ENCODE measurements around the gene DAB2IP. TPM values are rescaled to one million over a fixed set of nuclear protein-coding genes. Genes with fewer than 3 reads are reported as not detected.
"Not testable (repeated sequence)": the region's sequence is repeated elsewhere in the genome, so short reads cannot be mapped to it uniquely, and the experiment has no call there.

The DAB2IP gene
- total RNA-seq, 1 experiment from 2014 or later: 46.7 TPM

DNA sequence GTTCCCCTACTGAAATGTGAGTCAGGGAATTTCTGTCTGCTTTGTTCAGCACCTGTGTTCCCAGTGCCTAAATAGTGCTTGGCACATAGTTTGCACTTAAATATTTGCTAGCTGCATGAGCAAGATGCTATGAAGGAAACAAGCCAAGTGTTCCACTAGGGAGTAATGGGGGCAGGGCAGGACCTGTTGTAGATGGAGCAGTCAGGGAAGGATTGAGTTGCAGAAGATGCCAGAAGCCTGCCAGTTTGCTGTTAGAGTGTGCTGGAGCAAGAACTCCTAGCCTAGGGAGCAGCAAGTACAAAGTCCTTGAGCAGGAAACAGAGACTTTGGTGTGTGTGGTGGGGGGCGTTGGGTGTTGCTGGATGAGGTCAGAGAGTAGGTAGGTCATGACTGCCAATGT lies 87.5 kb downstream of the DAB2IP start:
- peaks cover 35% of the 10 kb centered on the region for H3K79me2 ChIP-seq (ENCODE audit: low read depth)

DNA sequence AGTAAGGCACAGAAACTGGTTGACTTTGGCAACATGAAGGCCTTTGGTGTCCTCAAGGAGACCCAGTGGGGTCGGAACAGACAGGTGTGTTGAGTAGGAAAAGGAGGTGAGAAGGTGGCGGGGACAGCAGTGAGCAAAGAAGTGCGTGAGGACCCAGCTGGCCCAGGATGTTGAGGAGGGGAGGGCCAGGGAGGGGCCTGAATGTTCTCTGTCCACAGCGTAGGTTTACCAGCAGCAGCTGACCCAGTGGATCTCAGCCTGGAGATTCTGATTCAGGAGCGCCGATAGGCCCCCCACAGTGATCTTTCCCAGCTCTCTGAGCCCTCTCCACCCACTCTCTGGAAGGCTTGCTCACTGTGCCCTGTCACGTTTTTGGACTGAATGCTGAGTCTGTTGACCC lies 88.5 kb downstream of the DAB2IP start:
- no TSS peak for BruUV-seq (replicated peaks)
- H3K4me1 ChIP-seq (replicated peaks; ENCODE audit: insufficient read depth): peaks cover 78% of the 10 kb centered on the region
- H3K36me3 ChIP-seq (ENCODE audit: low read depth): no peaks in the 10 kb centered on the region
- no peak overlapping the region for H3K27ac ChIP-seq
- no peak for DNase-seq
- POLR2A ChIA-PET (ENCODE audit: unreplicated experiment): no interaction called here
- H4K20me1 ChIP-seq (ENCODE audit: insufficient read depth): peaks cover 19% of the 10 kb centered on the region; the same call in 1 of the 2 replicates
- no peaks in the 10 kb centered on the region for H3K27me3 ChIP-seq (ENCODE audit: insufficient read depth, low read depth)
- no peaks in the 10 kb centered on the region for H3K9me2 ChIP-seq (ENCODE audit: insufficient read depth)
- no peak overlapping the region for H3K4me3 ChIP-seq
- H3F3A ChIP-seq (ENCODE audit: insufficient read depth, low read depth): peaks cover 38% of the 10 kb centered on the region
- no peak overlapping the region for H2AFZ ChIP-seq
- TF ChIP-seq, protein P1, sequence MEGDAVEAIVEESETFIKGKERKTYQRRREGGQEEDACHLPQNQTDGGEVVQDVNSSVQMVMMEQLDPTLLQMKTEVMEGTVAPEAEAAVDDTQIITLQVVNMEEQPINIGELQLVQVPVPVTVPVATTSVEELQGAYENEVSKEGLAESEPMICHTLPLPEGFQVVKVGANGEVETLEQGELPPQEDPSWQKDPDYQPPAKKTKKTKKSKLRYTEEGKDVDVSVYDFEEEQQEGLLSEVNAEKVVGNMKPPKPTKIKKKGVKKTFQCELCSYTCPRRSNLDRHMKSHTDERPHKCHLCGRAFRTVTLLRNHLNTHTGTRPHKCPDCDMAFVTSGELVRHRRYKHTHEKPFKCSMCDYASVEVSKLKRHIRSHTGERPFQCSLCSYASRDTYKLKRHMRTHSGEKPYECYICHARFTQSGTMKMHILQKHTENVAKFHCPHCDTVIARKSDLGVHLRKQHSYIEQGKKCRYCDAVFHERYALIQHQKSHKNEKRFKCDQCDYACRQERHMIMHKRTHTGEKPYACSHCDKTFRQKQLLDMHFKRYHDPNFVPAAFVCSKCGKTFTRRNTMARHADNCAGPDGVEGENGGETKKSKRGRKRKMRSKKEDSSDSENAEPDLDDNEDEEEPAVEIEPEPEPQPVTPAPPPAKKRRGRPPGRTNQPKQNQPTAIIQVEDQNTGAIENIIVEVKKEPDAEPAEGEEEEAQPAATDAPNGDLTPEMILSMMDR (conservative IDR thresholded peaks at IDR 0.05): no peak
- no peak for TF ChIP-seq EZH2 (IDR thresholded peaks at IDR 0.05; ENCODE audit: low read depth)
- peaks cover 45% of the 10 kb centered on the region for H3K79me2 ChIP-seq (ENCODE audit: low read depth)
- CTCF ChIA-PET: no interaction called here
- H3K4me2 ChIP-seq: peak overlapping the region; percentile 93; the same call in 1 of the 2 replicates
- intact Hi-C loops (cut with micrococcal nuclease; ENCODE audit: unreplicated experiment): loop anchor here (5.0 kb wide), 2 partner anchors 193 to 232 kb away; no protein-coding TSS in a partner anchor
- H3K9me3 ChIP-seq (ENCODE audit: insufficient read depth, low read depth): no peaks in the 10 kb centered on the region

More for the DNA sequence above, 87.5 kb downstream of the DAB2IP start:
- Histone ChIP-seq H2AFZ (no peak overlapping the region), H3K9me3 (ENCODE audit: insufficient read depth, low read depth) (no peaks in the 10 kb centered on the region), H3K27me3 (ENCODE audit: insufficient read depth, low read depth) (no peaks in the 10 kb centered on the region), H3K4me2 (peak overlapping the region; percentile 93), H3K36me3 (ENCODE audit: low read depth) (no peaks in the 10 kb centered on the region), H3K4me3 (peak overlapping the region; percentile 73; the same call in 1 of the 2 replicates), H3F3A (ENCODE audit: insufficient read depth, low read depth) (peaks cover 47% of the 10 kb centered on the region), H3K9me2 (ENCODE audit: insufficient read depth) (no peaks in the 10 kb centered on the region), H3K27ac (no peak overlapping the region), H3K4me1 (replicated peaks; ENCODE audit: insufficient read depth) (peaks cover 76% of the 10 kb centered on the region), H4K20me1 (ENCODE audit: insufficient read depth) (peaks cover 10% of the 10 kb centered on the region; the same call in 1 of the 2 replicates)
- CTCF ChIA-PET: interaction anchor here (0.7 kb wide), 1 partner anchor 83 kb away, joined by 7 read pairs; no protein-coding TSS in a partner anchor
- BruUV-seq (replicated peaks): no TSS peak
- POLR2A ChIA-PET (ENCODE audit: unreplicated experiment): interaction anchor here (0.7 kb wide), 1 partner anchor 140 kb away, joined by 4 read pairs; no protein-coding TSS in a partner anchor
- DNase-seq: no peak
- intact Hi-C loops (cut with micrococcal nuclease; ENCODE audit: unreplicated experiment): loop anchor here (5.0 kb wide), 2 partner anchors 192 to 233 kb away; no protein-coding TSS in a partner anchor
- TF ChIP-seq EZH2 (IDR thresholded peaks at IDR 0.05; ENCODE audit: low read depth): no peak

DNA sequence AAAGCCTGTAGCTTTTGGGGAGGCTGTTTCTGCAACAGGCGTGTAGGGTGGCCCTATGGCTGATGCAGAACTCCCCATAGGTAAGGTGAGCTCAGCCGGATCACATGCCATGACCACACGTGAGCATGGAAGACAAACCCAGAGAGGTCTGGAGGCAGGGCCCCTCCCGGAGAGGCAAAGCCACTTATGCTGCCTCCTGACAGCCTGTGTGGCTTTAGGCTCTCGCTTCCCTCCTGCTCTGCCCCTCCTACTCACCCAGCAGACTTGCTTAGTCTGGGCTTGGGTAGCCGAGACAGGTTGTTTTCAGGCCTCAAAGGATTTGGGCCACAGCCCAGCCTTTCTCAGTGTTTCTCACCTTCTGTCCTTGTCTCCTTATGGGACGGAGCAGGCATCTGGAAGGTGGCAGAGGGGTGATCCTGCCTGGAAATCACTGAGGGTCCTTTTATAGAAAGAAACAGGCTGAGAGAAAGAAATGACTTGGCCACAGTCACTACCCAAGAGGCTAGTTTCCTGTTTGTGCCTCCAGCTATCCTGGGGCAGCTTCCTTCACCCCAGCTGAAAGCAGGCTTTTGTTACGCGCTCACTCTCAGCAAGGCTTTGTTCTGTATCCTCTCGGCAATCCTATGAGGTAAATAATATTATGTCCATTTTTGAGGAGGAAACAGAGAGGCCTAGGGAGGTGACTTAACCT lies 89.9 kb downstream of the DAB2IP start:
- Histone ChIP-seq H3K4me1 (replicated peaks; ENCODE audit: insufficient read depth) (peaks cover 70% of the 10 kb centered on the region), H2AFZ (no peak overlapping the region), H3K27me3 (ENCODE audit: insufficient read depth, low read depth) (no peaks in the 10 kb centered on the region), H3K79me2 (ENCODE audit: low read depth) (peaks cover 53% of the 10 kb centered on the region), H3K9me3 (ENCODE audit: insufficient read depth, low read depth) (no peaks in the 10 kb centered on the region), H3F3A (ENCODE audit: insufficient read depth, low read depth) (peaks cover 25% of the 10 kb centered on the region), H3K9me2 (ENCODE audit: insufficient read depth) (no peaks in the 10 kb centered on the region), H3K4me3 (no peak overlapping the region), H4K20me1 (ENCODE audit: insufficient read depth) (peaks cover 25% of the 10 kb centered on the region), H3K4me2 (peak overlapping the region; percentile 78; the same call in 1 of the 2 replicates), H3K27ac (peak overlapping the region; percentile 72), H3K36me3 (ENCODE audit: low read depth) (no peaks in the 10 kb centered on the region)
- no TSS peak for BruUV-seq (replicated peaks)
- POLR2A ChIA-PET (ENCODE audit: unreplicated experiment): no interaction called here
- TF ChIP-seq, protein P1 (conservative IDR thresholded peaks at IDR 0.05): no peak
- no peak for TF ChIP-seq EZH2 (IDR thresholded peaks at IDR 0.05; ENCODE audit: low read depth)
- CTCF ChIA-PET: interaction anchor here (0.5 kb wide), 1 partner anchor 222 kb away, joined by 3 read pairs; no protein-coding TSS in a partner anchor
- no peak for DNase-seq
- intact Hi-C loops (cut with micrococcal nuclease; ENCODE audit: unreplicated experiment): no loop called here

DNA sequence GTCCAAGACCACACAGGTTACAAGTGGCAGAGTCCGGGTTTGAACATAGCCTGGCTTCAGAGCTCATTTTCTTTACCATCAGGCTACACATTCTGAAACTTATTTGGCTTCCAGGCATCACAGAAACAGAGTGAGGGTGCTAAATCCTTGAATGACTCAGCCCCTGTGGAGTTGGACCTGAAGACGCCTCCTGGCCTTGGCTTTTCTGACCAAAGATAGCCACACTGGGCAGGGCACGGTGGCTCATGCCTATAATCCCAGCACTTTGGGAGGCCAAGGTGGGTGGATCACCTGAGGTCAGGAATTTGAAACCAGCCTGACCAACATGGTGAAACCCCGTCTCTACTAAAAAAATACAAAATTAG lies 90.5 kb downstream of the DAB2IP start:
- H2AFZ ChIP-seq; CTCF ChIA-PET; H3K9me2 ChIP-seq (ENCODE audit: insufficient read depth); POLR2A ChIA-PET (ENCODE audit: unreplicated experiment); BruUV-seq (replicated peaks); H3K36me3 ChIP-seq (ENCODE audit: low read depth); H3K9me3 ChIP-seq (ENCODE audit: insufficient read depth, low read depth); H3K27me3 ChIP-seq (ENCODE audit: insufficient read depth, low read depth); H3K4me3 ChIP-seq: not testable (repeated sequence)
- H3K4me1 ChIP-seq (replicated peaks; ENCODE audit: insufficient read depth): peaks cover 70% of the 10 kb centered on the region
- H4K20me1 ChIP-seq (ENCODE audit: insufficient read depth): peaks cover 25% of the 10 kb centered on the region
- peaks cover 21% of the 10 kb centered on the region; the same call in 1 of the 2 replicates for H3F3A ChIP-seq (ENCODE audit: insufficient read depth, low read depth)
- intact Hi-C loops (cut with micrococcal nuclease; ENCODE audit: unreplicated experiment): loop anchor here (2.0 kb wide), 2 partner anchors 21 to 43 kb away; no protein-coding TSS in a partner anchor
- DNase-seq: peak; percentile 58 to 65
- H3K4me2 ChIP-seq: peak overlapping the region; percentile 78; the same call in 1 of the 2 replicates
- H3K79me2 ChIP-seq (ENCODE audit: low read depth): peaks cover 53% of the 10 kb centered on the region
- peak overlapping the region; percentile 72 for H3K27ac ChIP-seq

Data from PC-9 (cell line).